SH-SY5Y (cell line): Measurements from ENCODE around the gene TRAIP.

Source experiments
- GATA2 ChIP-seq: IDR thresholded peaks from 2 replicates; pipeline ENCODE4 v1.6.1; 2011; ENCODE audit warnings: mild to moderate bottlenecking, low read depth, low read length
- GATA3 ChIP-seq: IDR thresholded peaks from 2 replicates; pipeline ENCODE4 v1.6.1; 2011; ENCODE audit warnings: low read depth, mild to moderate bottlenecking, low read length, moderate library complexity

Gene TRAIP, protein sequence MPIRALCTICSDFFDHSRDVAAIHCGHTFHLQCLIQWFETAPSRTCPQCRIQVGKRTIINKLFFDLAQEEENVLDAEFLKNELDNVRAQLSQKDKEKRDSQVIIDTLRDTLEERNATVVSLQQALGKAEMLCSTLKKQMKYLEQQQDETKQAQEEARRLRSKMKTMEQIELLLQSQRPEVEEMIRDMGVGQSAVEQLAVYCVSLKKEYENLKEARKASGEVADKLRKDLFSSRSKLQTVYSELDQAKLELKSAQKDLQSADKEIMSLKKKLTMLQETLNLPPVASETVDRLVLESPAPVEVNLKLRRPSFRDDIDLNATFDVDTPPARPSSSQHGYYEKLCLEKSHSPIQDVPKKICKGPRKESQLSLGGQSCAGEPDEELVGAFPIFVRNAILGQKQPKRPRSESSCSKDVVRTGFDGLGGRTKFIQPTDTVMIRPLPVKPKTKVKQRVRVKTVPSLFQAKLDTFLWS

GRCh38 chr3:49856181-49857005 lies at the start of gene TRAIP:
Gene TRAIP (minus strand): TSS chr3:49856564. CDS start chr3:49856453, 111 bp downstream.
- TF ChIP-seq GATA3 (no peak), GATA2 (no peak; the same call in 1 of the 2 replicates)

DNA sequence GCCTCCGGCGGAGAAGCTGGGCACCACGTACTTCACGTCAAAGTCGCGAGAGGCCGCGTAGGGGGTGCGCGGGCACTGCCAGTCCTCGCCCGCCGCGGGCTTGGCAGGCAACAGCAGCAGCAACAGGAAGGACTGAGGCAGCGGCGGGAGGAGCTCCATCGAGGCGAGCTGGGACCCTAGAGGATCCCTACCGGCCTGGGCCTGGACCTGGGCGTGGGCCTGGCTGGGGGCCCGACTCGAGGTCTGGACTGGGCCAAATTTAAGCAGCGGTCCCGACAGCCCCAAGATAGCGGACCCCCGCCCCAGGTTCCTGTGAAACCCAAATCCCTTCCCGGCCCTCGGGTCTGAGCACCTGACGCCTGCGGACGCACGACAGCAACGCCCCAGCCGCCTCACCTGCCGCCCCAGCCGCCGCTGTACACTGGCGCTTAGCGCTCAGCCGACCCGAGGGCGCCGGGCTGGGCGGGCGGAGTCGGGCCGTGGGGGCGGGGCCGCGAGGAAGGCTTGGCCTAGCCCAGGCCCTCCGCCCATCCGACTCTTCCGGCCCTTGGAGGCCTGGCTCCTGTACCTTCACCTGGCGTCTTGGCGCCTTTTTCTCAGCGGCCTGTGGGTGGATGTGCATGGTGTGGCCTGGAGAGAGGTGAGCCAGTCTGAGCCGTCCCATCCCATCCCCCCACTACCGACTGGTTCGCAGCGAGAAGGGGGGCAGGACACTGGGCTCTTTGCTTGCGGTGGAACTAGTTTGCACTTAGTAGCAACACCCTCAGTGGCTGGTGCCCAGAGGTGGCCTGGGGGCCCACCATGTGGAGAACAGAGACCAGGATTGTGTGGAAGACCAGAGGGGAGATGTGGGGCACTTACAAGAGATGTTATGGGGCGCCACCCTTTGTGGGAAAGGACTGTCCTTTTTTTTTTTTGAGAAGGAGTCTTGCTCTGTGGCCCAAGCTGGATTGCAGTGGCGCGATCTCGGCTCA lies 47.4 kb upstream of the TRAIP start, which contains the start of gene MST1R:
MST1R (minus strand) TSS at position 423 of the 974 bp plus-strand sequence; CDS start at position 159, 264 bp downstream.
- no peak for TF ChIP-seq GATA3
- TF ChIP-seq GATA2, result no peak

DNA sequence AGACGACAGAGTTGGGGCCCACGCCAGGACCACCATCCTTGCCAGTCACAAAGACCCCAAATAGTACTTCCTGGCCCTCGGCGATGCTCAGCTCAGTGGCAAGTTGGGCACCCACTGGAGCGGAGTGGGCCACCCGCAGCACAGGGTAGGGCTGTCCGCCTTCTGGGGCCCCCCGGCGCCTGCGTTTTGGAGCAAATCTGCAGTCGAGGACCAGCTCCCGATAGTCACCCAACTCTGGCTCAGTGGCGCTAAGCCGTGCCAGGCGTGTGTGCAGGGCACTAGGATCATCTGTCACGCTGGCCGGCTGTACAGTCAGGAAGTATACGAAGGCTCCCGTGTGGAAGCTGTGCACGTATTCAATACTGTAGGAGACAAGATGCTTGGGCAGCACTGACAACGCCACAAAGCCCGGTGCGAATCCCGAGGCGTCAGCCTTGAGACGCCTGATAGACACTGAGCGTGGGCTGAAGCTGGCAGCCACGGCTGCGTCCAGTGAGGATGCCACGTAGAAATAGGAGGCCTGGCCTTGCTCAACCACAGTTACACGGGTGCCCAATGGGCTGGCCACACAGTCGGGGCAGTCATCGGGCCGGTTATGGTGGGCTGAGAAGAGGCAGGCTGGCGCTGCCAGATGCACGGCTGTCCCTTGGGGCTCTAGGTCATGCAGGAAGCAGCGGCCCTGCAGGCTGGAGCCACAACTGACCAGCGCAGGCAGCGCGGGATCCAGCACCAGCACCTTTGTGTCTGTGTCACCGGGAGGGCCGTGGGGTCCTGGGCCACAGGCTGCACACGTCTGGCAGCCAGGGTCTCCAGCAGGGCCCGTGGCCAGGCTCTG lies 46.4 kb upstream of the TRAIP start:
- TF ChIP-seq GATA2 (no peak), GATA3 (no peak)

DNA sequence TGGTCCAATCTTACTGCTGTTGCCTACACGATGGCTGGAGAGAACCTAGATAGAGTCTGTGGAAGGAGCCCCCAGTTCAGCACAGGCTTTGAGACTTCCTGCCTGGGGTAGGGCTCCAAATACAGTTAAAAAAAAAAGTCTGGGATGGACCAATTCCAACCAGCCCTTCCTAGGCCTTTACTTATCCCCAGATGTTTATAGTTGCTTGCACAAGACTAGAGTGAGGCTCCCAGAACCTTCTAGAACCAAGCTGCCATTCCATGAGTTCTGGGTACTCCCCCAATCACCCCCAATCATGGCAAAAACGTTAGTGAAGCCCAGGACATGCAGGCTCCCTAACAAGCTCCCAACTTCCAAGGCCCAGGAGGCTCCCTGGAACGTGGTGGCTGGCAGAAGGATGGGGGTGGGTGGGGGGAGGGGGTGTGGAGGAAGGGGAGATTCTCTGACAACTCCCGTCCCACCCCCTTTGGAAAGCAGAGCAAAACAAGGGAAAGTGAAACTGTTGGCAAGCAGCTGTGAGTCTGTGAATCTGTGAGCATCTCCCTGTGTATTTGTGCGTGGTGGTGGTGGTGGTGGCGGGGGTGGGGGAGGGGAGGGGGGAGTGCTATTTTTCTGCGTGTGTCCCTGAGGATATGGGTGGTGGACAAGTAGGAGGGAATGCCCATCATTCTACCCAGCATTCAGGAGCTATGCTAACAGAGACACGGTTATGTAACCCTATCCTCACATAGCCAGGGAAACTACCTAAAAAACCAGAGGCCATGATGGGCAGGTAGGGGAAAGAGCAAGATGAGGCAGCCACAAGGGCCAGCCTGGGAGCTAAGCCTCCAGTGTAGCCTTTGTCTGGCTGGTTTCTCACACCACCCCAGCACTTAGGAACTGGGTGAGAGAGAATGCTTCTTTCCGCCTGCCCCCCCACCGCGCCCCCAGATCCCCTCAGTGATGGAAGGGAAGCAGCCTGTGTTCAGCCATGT lies 45.3 kb upstream of the TRAIP start:
- TF ChIP-seq GATA2 (no peak), GATA3 (no peak)

GRCh38 chr3:49900491-49901153 lies 44.3 kb upstream of the TRAIP start:
- TF ChIP-seq GATA2 (no peak), GATA3 (no peak)

DNA sequence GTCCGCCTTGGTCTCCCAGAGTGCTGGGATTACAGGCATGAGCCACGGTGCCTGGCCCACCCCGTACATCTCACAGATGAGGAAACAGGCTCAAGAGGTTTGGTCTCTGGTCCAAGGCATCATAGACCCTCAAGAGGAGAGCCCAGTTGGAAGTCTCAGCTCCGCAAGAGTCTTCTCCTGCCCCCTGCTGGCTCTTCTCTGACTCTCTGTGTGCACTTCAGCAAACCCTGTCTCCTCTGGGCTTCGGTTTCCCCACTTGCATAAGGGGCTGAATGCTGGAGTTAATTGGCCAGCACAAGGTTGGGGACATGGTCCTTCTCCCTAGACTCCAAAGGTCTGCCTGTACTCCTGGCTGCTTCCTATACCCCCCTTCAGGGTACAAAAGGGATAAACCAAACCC lies 43.5 kb upstream of the TRAIP start:
- TF ChIP-seq GATA2, result no peak

GRCh38 chr3:49898991-49899390 lies 42.6 kb upstream of the TRAIP start:
- TF ChIP-seq GATA2 (no peak), GATA3 (no peak)

DNA sequence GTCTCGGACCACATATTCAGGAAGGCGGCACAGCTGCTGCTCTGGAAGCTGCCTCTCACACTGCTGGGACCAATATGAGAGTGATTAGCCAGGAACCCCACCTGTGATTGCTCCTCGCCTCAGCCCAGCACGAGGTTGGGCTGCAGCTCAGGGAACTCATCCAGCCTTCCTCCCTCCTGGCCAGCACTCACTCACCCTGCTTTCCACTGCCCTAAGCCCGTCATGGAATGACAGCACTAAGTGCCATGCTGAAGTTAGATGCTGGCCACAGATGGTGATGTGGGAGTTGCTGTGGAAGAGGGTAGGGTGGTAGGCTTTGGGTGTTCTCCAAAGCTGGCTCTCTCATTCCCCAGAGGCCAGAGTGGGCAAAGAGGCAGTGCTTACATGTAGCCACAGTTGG lies 40.0 kb upstream of the TRAIP start:
- TF ChIP-seq GATA3, result no peak
- TF ChIP-seq GATA2, result no peak

GRCh38 chr3:49895791-49896190 lies 39.4 kb upstream of the TRAIP start:
- TF ChIP-seq GATA3, result no peak
- no peak for TF ChIP-seq GATA2

DNA sequence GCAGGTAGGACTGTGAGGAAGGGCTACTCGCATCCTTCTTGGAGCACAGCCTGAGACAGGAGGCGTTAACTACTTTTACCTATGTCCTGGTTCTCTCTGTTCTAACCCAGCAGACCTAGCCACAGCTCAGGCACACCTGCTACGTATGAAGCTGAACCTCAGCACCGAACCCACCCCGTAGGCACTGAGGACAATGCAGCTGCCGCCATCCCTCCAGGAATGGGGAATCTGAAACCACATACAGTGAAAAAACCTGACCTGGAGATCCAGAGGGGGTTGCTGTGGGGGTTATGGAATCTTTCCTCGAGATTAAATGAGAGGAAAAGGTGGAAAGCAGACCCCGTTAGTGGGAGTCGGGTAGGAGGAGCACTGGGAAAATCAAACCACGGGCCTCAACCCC lies 32.9 kb upstream of the TRAIP start:
- TF ChIP-seq GATA3, result no peak
- TF ChIP-seq GATA2, result no peak

GRCh38 chr3:49886922-49887265 lies 30.5 kb upstream of the TRAIP start:
- TF ChIP-seq GATA3 (no peak), GATA2 (no peak)

GRCh38 chr3:49883998-49884397 lies 27.6 kb upstream of the TRAIP start:
- TF ChIP-seq GATA3, result no peak
- no peak for TF ChIP-seq GATA2
